Measurements from ENCODE around the gene ZNF534. TPM values are rescaled to one million over a fixed set of nuclear protein-coding genes. Genes with fewer than 3 reads are reported as not detected.

The ZNF534 gene
- total and polyA plus RNA-seq, 2 of the 8 experiments (the other 6 are each of a cell fraction or from before 2014, with no cell fraction given): not detected

GRCh38 chr19:52444506-52444905 is 15.6 kb downstream of the ZNF534 start:
- Histone ChIP-seq H3K4me3 (ENCODE audit: extremely low read depth in 1 of 4, insufficient read depth in 2 of 4, low read depth in 3 of 4, low read length in 4 of 4) (no peak overlapping the region), H2BK5ac (ENCODE audit: low read depth, low read length) (no peak overlapping the region), H2BK15ac (ENCODE audit: low read length) (no peak overlapping the region), H3K79me2 (ENCODE audit: control insufficient read depth in 1 of 2, insufficient read depth in 2 of 2, low read length in 2 of 2) (no peaks in the 10 kb centered on the region), H4K5ac (ENCODE audit: insufficient read length, low read depth, low read length) (no peak overlapping the region), H4K20me1 (replicated peaks in 1 of 2; ENCODE audit: control insufficient read depth in 1 of 2, insufficient read depth in 2 of 2, low read length in 2 of 2) (no peaks in the 10 kb centered on the region), H2BK120ac (replicated peaks; ENCODE audit: low read depth, low read length) (no peak overlapping the region), H3K9ac (replicated peaks in 1 of 4; ENCODE audit: extremely low read depth in 1 of 4, low read depth in 3 of 4, low read length in 3 of 4) (no peak overlapping the region), H3K4ac (replicated peaks; ENCODE audit: insufficient read length, low read depth, low read length) (no peak overlapping the region), H2AK5ac (ENCODE audit: low read depth, low read length) (no peak overlapping the region), H3K27ac (ENCODE audit: low read depth, low read length) (no peak overlapping the region), H2AFZ (ENCODE audit: low read length) (no peak overlapping the region), H4K8ac (ENCODE audit: extremely low read depth, insufficient read depth, low read length) (no peak overlapping the region), H2BK12ac (ENCODE audit: low read depth, low read length) (no peak overlapping the region), H4K91ac (replicated peaks; ENCODE audit: insufficient read length, low read length) (no peak overlapping the region), H3K4me1 (replicated peaks in 1 of 4; ENCODE audit: control insufficient read depth in 3 of 4, insufficient read depth in 4 of 4, low read length in 3 of 4) (no peaks in the 10 kb centered on the region), H3K23me2 (ENCODE audit: low read depth, low read length) (no peaks in the 10 kb centered on the region), H3K18ac (ENCODE audit: extremely low read depth, low read length) (no peak overlapping the region), H3K23ac (ENCODE audit: insufficient read length) (no peak overlapping the region), H3K9me3 (ENCODE audit: insufficient read depth in 2 of 2, low read depth in 1 of 2, low read length in 1 of 2) (peaks cover 48 to 63% of the 10 kb centered on the region in 2 experiments), H3K4me2 (ENCODE audit: insufficient read depth in 1 of 2, low read depth in 2 of 2, low read length in 2 of 2) (no peak overlapping the region), H3K36me3 (ENCODE audit: control insufficient read depth in 2 of 4, insufficient read depth in 4 of 4, low read length in 3 of 4) (no peaks in the 10 kb centered on the region), H3K79me1 (ENCODE audit: low read depth, low read length) (no peaks in the 10 kb centered on the region), H3K14ac (ENCODE audit: insufficient read length) (no peak overlapping the region), H3K27me3 (replicated peaks in 1 of 4; ENCODE audit: control insufficient read depth in 3 of 4, extremely low read depth in 1 of 4, insufficient read depth in 3 of 4, low read length in 3 of 4) (no peaks in the 10 kb centered on the region), H2BK20ac (ENCODE audit: low read length) (no peak overlapping the region), H3K56ac (replicated peaks; ENCODE audit: insufficient read length, low read depth, low read length) (no peak overlapping the region)
- WGBS, 2 experiments (ENCODE audit: extremely low coverage in 1 of 2, insufficient coverage in 1 of 2, insufficient read length in 1 of 2, insufficient replicate concordance in 2 of 2, low coverage in 1 of 2, low lambda C conversion rate in 2 of 2, missing lambda C conversion rate in 1 of 2): 60% methylated on average over 2 of the region's 2 CpGs; no CpG with 5 or more reads in 1 of the 2 experiments
- ChIA-PET CTCF (ENCODE audit: partially characterized antibody) (interaction anchor here (1.0 kb wide), 1 partner anchor 21 kb away, joined by 3 read pairs; no protein-coding TSS in a partner anchor), POLR2A (ENCODE audit: partially characterized antibody) (interaction anchor here (1.0 kb wide), 1 partner anchor 9 kb away, joined by 3 read pairs; the partner anchor contains the start of gene ZNF578)
- DNase-seq (ENCODE audit: low read depth in 1 of 2, low spot score in 2 of 2): no peak
- FAIRE-seq: no peak
- TF ChIP-seq SIRT6 (IDR thresholded peaks at IDR 0.05; ENCODE audit: low read length): no peak
- no peak for TF ChIP-seq RAD21 (IDR thresholded peaks at IDR 0.05 in 1 of 2, conservative IDR thresholded peaks at IDR 0.05 in 1 of 2; ENCODE audit: low read depth in 2 of 2, low read length in 2 of 2)
- no peak for TF ChIP-seq POU5F1 (IDR thresholded peaks at IDR 0.05; ENCODE audit: low read depth, low read length)
- TF ChIP-seq JUND (IDR thresholded peaks at IDR 0.05; ENCODE audit: low read length): no peak
- TF ChIP-seq ATF2 (IDR thresholded peaks at IDR 0.05; ENCODE audit: low read length): no peak
- TF ChIP-seq SIX5 (IDR thresholded peaks at IDR 0.05; ENCODE audit: low read depth, low read length): no peak
- no peak for TF ChIP-seq SP2 (IDR thresholded peaks at IDR 0.05; ENCODE audit: low read length)
- TF ChIP-seq EZH2 (IDR thresholded peaks at IDR 0.05; ENCODE audit: low read depth, low read length, severe bottlenecking): no peak
- TF ChIP-seq CHD2 (IDR thresholded peaks at IDR 0.05; ENCODE audit: low read length): no peak
- no peak for TF ChIP-seq RNF2 (IDR thresholded peaks at IDR 0.05; ENCODE audit: borderline replicate concordance, low read depth, low read length, missing control alignments, poor library complexity, severe bottlenecking)
- no peak for TF ChIP-seq GABPA (IDR thresholded peaks at IDR 0.05; ENCODE audit: borderline replicate concordance, insufficient read depth, low read length)
- TF ChIP-seq E2F6 (IDR thresholded peaks at IDR 0.05): no peak

Measured in H1 (cell line).